Measurements from ENCODE around the gene WFS1.

Gene WFS1, protein sequence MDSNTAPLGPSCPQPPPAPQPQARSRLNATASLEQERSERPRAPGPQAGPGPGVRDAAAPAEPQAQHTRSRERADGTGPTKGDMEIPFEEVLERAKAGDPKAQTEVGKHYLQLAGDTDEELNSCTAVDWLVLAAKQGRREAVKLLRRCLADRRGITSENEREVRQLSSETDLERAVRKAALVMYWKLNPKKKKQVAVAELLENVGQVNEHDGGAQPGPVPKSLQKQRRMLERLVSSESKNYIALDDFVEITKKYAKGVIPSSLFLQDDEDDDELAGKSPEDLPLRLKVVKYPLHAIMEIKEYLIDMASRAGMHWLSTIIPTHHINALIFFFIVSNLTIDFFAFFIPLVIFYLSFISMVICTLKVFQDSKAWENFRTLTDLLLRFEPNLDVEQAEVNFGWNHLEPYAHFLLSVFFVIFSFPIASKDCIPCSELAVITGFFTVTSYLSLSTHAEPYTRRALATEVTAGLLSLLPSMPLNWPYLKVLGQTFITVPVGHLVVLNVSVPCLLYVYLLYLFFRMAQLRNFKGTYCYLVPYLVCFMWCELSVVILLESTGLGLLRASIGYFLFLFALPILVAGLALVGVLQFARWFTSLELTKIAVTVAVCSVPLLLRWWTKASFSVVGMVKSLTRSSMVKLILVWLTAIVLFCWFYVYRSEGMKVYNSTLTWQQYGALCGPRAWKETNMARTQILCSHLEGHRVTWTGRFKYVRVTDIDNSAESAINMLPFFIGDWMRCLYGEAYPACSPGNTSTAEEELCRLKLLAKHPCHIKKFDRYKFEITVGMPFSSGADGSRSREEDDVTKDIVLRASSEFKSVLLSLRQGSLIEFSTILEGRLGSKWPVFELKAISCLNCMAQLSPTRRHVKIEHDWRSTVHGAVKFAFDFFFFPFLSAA

GRCh38 chr4:6269616-6270511 lies at the start of gene WFS1:
TSS of gene WFS1 (plus strand) at chr4:6269850. CDS start at chr4:6277456, 7,606 bp downstream.
- TF ChIP-seq CTCF (IDR thresholded peaks at IDR 0.05; ENCODE audit: low read depth, low read length): no peak
- peak; percentile 98 to 99 for DNase-seq (ENCODE audit: low read depth in 2 of 2)
- peak within 1 kb of the TSS; percentile 78 to 82 for H3K4me3 ChIP-seq (replicated peaks in 1 of 2; ENCODE audit: low read depth in 2 of 2, low read length in 2 of 2)

- DNase-seq (ENCODE audit: low read depth in 2 of 2): no peak
- no peak for TF ChIP-seq CTCF (IDR thresholded peaks at IDR 0.05; ENCODE audit: low read depth, low read length)
- H3K4me3 ChIP-seq (replicated peaks in 1 of 2; ENCODE audit: low read depth in 2 of 2, low read length in 2 of 2): no peak overlapping the region
Observed at GRCh38 chr4:6221301-6221850, 48.3 kb upstream of the WFS1 start.

DNA sequence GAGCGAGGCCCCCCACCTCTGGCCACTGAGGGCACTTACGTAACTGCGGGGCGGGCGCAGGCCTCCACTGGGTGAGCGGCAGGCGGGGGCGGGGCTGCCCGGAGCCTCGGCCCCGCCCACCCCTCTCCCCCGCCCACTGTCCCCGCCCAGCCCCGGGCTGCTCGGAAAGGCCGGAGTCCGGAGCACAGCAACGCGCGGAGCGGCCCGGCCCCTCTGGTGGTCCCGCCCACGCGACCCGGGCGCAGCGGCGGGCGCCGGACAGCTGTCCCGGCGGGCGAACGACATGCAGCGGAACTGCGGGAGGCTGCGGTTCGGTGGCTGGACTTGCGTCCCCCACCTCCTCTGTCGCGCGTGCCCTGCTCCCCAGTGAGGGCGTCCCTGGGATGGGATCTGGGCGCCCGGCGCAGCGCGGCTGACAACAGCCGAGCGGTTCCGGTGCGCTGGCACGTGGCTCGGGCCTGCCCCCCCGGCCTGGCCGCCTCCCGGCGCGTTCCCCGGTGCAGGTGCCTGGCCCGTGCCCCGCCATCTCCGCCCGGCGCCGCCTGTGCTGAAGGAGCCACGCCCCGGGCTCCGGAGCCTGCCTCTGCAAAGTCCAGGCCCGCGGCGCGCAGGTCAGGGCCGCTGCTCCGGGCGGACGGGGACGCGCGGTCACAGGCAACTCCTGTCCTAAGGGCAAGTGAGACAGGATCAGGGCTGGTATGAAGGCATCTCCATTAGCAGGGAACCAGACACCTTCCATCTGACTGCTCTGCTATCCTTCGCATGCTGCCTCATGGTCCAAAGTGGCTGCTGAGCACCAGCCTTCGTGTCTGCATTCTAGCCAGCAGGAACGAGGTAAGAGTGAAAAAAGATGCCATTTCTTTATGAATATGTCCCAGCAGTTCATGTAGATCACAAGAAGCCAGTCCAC lies 47.5 kb upstream of the WFS1 start:
- no peak overlapping the region for H3K4me3 ChIP-seq (replicated peaks in 1 of 2; ENCODE audit: low read depth in 2 of 2, low read length in 2 of 2)
- no peak for TF ChIP-seq CTCF (IDR thresholded peaks at IDR 0.05; ENCODE audit: low read depth, low read length)
- DNase-seq (ENCODE audit: low read depth in 2 of 2): peak; percentile 11 to 15

GRCh38 chr4:6222761-6223292 lies 46.8 kb upstream of the WFS1 start:
- no peak overlapping the region for H3K4me3 ChIP-seq (replicated peaks in 1 of 2; ENCODE audit: low read depth in 2 of 2, low read length in 2 of 2)
- no peak for TF ChIP-seq CTCF (IDR thresholded peaks at IDR 0.05; ENCODE audit: low read depth, low read length)
- no peak for DNase-seq (ENCODE audit: low read depth in 2 of 2)

GRCh38 chr4:6224735-6225134 lies 44.9 kb upstream of the WFS1 start:
- TF ChIP-seq CTCF (IDR thresholded peaks at IDR 0.05; ENCODE audit: low read depth, low read length): no peak
- DNase-seq (ENCODE audit: low read depth in 2 of 2): no peak
- H3K4me3 ChIP-seq (replicated peaks in 1 of 2; ENCODE audit: low read depth in 2 of 2, low read length in 2 of 2): no peak overlapping the region

All from cardiac fibroblast (primary cell).